PC-9 (cell line): Measurements from ENCODE around the gene TMEM258. TPM values are rescaled to one million over a fixed set of nuclear protein-coding genes. Genes with fewer than 3 reads are reported as not detected.

Experiments used
- BruUV-seq: library from RNA; stranded (reverse); fragments of 400-500 nt; replicated peaks from 2 replicates; lab custom pipeline; 2021; lab: Mats Ljungman, UMichigan
- CTCF ChIA-PET: fragments of 300-600 bp; sonication (Branson Sonifier 250); formaldehyde crosslinking; loops from one replicate; lab custom pipeline; 2022; ENCODE audit warnings: antibody characterized with exemption; lab: Charles Lee
- POLR2A ChIA-PET: fragments of 300-600 bp; sonication (Branson Sonifier 250); formaldehyde crosslinking; loops from one replicate; lab custom pipeline; 2022; ENCODE audit warnings: antibody characterized with exemption; ENCODE audit not compliant: unreplicated experiment; lab: Charles Lee
- DNase-seq, 2 experiments: peaks; one replicate each; pipeline versions ENCODE4 v3.0.0 to v3.0.0-alpha.2; 2015 to 2022; ENCODE audit warnings: mixed read lengths in 1 of 2
- H2AFZ ChIP-seq: fragments of 200-600 bp; sonication (generic); 2 replicates; pipeline ENCODE4 v1.8.1; 2017; ENCODE audit warnings: antibody characterized with exemption
- H3F3A ChIP-seq: fragments of 200-600 bp; sonication (generic); 2 replicates; pipeline ENCODE4 v1.8.1; 2017; ENCODE audit warnings: antibody characterized with exemption, mild to moderate bottlenecking, low read depth; ENCODE audit not compliant: insufficient read depth
- H3K27ac ChIP-seq: fragments of 200-600 bp; sonication (generic); 2 replicates; pipeline ENCODE4 v1.6.1; 2016; ENCODE audit warnings: mixed run types
- H3K27me3 ChIP-seq: fragments of 200-600 bp; sonication (generic); 2 replicates; pipeline ENCODE4 v1.6.1; 2016; ENCODE audit warnings: low read depth, mixed run types; ENCODE audit not compliant: insufficient read depth
- H3K36me3 ChIP-seq: fragments of 200-600 bp; sonication (generic); 2 replicates; pipeline ENCODE4 v1.6.1; 2016; ENCODE audit warnings: low read depth, mixed run types
- H3K4me1 ChIP-seq: fragments of 200-600 bp; sonication (generic); replicated peaks from 2 replicates; pipeline ENCODE4 v1.6.1; 2016; ENCODE audit warnings: mixed run types; ENCODE audit not compliant: insufficient read depth
- H3K4me2 ChIP-seq: fragments of 200-600 bp; sonication (generic); 2 replicates; pipeline ENCODE4 v1.6.1; 2017; ENCODE audit warnings: mixed run types
- H3K4me3 ChIP-seq: fragments of 200-600 bp; sonication (generic); 2 replicates; pipeline ENCODE4 v1.6.1; 2016; ENCODE audit warnings: mixed run types
- H3K79me2 ChIP-seq: fragments of 200-600 bp; sonication (generic); 2 replicates; pipeline ENCODE4 v1.6.1; 2017; ENCODE audit warnings: low read depth, mixed run types
- H3K9me2 ChIP-seq: fragments of 200-600 bp; sonication (generic); 2 replicates; pipeline ENCODE4 v1.8.1; 2017; ENCODE audit warnings: mild to moderate bottlenecking; ENCODE audit not compliant: insufficient read depth
- H3K9me3 ChIP-seq: fragments of 200-600 bp; sonication (generic); 2 replicates; pipeline ENCODE4 v1.8.1; 2016; ENCODE audit warnings: low read depth; ENCODE audit not compliant: insufficient read depth
- H4K20me1 ChIP-seq: fragments of 200-600 bp; sonication (generic); 2 replicates; pipeline ENCODE4 v1.8.1; 2017; ENCODE audit not compliant: insufficient read depth
- EZH2 ChIP-seq: fragments of 200-600 bp; sonication (generic); IDR thresholded peaks from 2 replicates; pipeline ENCODE4 v1.8.0; 2017; ENCODE audit warnings: antibody characterized with exemption, low read depth
- intact Hi-C: fragments of 100-400 bp; cut with micrococcal nuclease; formaldehyde crosslinking; loops from one replicate; pipeline ENCODE4 v1.10.0; 2022; ENCODE audit not compliant: unreplicated experiment
- total RNA-seq: library from RNA; stranded (reverse); gene quantifications from 2 replicates; pipeline ENCODE4 v1.2.3, GENCODE V29; 2021
- TF ChIP-seq, protein P1 (sequence below): fragments of 200-600 bp; sonication (generic); conservative IDR thresholded peaks from 2 replicates; pipeline ENCODE4 v1.6.1; 2017; ENCODE audit warnings: mixed run types, antibody characterized with exemption, mild to moderate bottlenecking, moderate library complexity

Gene TMEM258
- total RNA-seq, 1 experiment from 2014 or later = 217 TPM

DNA sequence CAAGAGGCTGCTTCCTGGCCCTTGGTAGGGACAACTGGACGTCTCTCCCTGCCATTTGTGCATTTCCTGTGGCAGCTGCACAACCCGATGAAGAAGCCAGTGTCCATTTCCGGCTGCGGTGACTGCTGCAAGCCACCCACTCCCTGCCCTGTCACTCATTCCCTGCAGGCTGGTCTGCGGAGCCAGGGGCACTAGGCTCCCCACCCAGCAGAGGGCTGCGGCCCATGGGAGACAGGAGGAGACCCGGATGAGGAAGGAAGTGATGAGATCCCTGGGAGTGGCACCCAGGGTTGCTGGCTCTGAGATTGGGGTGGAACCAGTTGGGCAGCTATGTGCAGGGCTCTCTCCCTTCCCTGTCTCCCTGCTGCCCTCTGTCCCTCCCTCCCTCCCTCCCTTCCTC lies 50.0 kb downstream of the TMEM258 start:
- BruUV-seq = no TSS peak
- H4K20me1 ChIP-seq = no peaks in the 10 kb centered on the region
- POLR2A ChIA-PET = interaction anchor here (0.7 kb wide), 1 partner anchor 86 kb away, joined by 4 read pairs; no protein-coding TSS in a partner anchor
- H3K4me1 ChIP-seq = peaks cover 25% of the 10 kb centered on the region
- H3K9me3 ChIP-seq = no peaks in the 10 kb centered on the region
- no peaks in the 10 kb centered on the region for H3K9me2 ChIP-seq
- CTCF ChIA-PET = interaction anchor here (0.6 kb wide), 2 partner anchors 9 to 55 kb away, joined by 3 to 4 read pairs; no protein-coding TSS in a partner anchor
- H3K27ac ChIP-seq = peak overlapping the region; percentile 27; the same call in 1 of the 2 replicates
- H2AFZ ChIP-seq = no peak overlapping the region
- DNase-seq = peak; percentile 74 to 80
- H3K4me3 ChIP-seq = no peak overlapping the region
- H3K4me2 ChIP-seq = peak overlapping the region; percentile 46
- intact Hi-C loops = no loop called here
- H3K36me3 ChIP-seq = no peaks in the 10 kb centered on the region
- no peaks in the 10 kb centered on the region for H3K79me2 ChIP-seq
- H3K27me3 ChIP-seq = no peaks in the 10 kb centered on the region
- TF ChIP-seq, protein P1, sequence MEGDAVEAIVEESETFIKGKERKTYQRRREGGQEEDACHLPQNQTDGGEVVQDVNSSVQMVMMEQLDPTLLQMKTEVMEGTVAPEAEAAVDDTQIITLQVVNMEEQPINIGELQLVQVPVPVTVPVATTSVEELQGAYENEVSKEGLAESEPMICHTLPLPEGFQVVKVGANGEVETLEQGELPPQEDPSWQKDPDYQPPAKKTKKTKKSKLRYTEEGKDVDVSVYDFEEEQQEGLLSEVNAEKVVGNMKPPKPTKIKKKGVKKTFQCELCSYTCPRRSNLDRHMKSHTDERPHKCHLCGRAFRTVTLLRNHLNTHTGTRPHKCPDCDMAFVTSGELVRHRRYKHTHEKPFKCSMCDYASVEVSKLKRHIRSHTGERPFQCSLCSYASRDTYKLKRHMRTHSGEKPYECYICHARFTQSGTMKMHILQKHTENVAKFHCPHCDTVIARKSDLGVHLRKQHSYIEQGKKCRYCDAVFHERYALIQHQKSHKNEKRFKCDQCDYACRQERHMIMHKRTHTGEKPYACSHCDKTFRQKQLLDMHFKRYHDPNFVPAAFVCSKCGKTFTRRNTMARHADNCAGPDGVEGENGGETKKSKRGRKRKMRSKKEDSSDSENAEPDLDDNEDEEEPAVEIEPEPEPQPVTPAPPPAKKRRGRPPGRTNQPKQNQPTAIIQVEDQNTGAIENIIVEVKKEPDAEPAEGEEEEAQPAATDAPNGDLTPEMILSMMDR = no peak
- H3F3A ChIP-seq = peaks cover 16% of the 10 kb centered on the region; the same call in 1 of the 2 replicates

DNA sequence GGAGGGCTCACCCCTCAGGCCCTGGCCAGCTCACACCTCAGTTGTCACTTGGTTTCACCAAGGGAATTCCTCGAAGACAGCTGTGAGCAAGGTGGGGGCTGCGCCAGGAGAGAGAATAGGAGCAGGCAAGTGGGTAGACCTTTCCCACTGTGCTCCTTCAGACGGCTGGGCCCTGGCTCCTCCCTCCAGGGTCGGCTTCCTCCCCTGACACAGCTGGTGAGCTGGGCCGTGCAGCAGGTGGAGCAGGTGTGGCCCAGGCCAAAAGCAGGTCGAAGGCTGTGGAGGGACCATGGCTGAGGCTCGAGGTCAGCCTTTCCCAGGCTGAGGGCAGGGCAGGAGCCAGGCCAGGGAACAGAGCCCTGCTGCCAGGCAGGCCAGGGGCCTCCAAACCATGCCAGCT lies 52.4 kb downstream of the TMEM258 start:
- Histone ChIP-seq H3K9me3 (no peaks in the 10 kb centered on the region), H3K36me3 (no peaks in the 10 kb centered on the region), H3K27ac (no peak overlapping the region), H3K79me2 (no peaks in the 10 kb centered on the region), H3F3A (peaks cover 16% of the 10 kb centered on the region; the same call in 1 of the 2 replicates), H4K20me1 (no peaks in the 10 kb centered on the region), H3K9me2 (no peaks in the 10 kb centered on the region), H3K27me3 (no peaks in the 10 kb centered on the region), H3K4me3 (no peak overlapping the region), H3K4me1 (peaks cover 20% of the 10 kb centered on the region), H3K4me2 (no peak overlapping the region), H2AFZ (no peak overlapping the region)
- no TSS peak for BruUV-seq
- TF ChIP-seq, protein P1 = no peak
- no peak for TF ChIP-seq EZH2
- DNase-seq = no peak
- CTCF ChIA-PET = interaction anchor here (0.6 kb wide), 1 partner anchor 32 kb away, joined by 7 read pairs; no protein-coding TSS in a partner anchor
- POLR2A ChIA-PET = interaction anchor here (0.5 kb wide), 1 partner anchor 75 kb away, joined by 3 read pairs; no protein-coding TSS in a partner anchor
- intact Hi-C loops = no loop called here

DNA sequence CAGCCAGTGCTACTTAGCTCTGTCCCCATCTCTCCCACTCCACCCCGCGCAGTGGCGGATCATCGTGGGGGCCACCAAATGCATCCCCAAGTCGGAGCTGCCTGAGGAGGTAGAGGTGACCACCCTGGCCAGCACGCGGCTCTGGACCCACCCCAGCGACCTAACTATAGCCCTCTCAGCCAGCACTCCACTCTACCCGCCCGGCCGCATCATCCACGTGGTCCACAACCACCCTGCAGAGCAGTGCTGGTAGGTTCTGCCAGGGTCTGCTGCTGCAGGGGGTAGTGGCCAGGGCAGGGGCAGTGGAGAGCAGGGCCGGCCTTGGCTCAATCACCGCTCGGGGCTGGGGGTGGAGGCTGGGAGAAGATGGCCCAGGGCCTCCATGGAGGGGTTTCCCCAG lies 53.0 kb downstream of the TMEM258 start:
- ChIA-PET POLR2A (no interaction called here), CTCF (no interaction called here)
- peaks cover 16% of the 10 kb centered on the region; the same call in 1 of the 2 replicates for H3F3A ChIP-seq
- no peak for DNase-seq
- BruUV-seq = no TSS peak
- H3K4me1 ChIP-seq = peaks cover 20% of the 10 kb centered on the region
- H3K36me3 ChIP-seq = no peaks in the 10 kb centered on the region
- no peaks in the 10 kb centered on the region for H3K9me2 ChIP-seq
- H4K20me1 ChIP-seq = no peaks in the 10 kb centered on the region
- intact Hi-C loops = no loop called here
- no peak overlapping the region for H3K4me2 ChIP-seq
- no peak overlapping the region for H3K27ac ChIP-seq
- no peak for TF ChIP-seq EZH2
- TF ChIP-seq, protein P1 = no peak
- no peak overlapping the region for H3K4me3 ChIP-seq
- H2AFZ ChIP-seq = no peak overlapping the region
- H3K79me2 ChIP-seq = no peaks in the 10 kb centered on the region
- H3K9me3 ChIP-seq = no peaks in the 10 kb centered on the region
- H3K27me3 ChIP-seq = no peaks in the 10 kb centered on the region

Other genes with a start within 250 kb of the TMEM258 start
- 4.0 and 8.9 TPM in 2 replicates for gene SYT7, start 211.5 kb downstream of the TMEM258 start, total RNA-seq
- gene DAGLA, start 112.2 kb downstream of the TMEM258 start, total RNA-seq = 8.3 and 10.1 TPM in 2 replicates
- gene MYRF, start 40.0 kb downstream of the TMEM258 start, total RNA-seq = 15.3 and 16.3 TPM in 2 replicates
- gene FEN1, start 312 bp upstream of the TMEM258 start, total RNA-seq = 56.5 and 60.9 TPM in 2 replicates
- gene FADS1, start 24.4 kb upstream of the TMEM258 start, total RNA-seq = 114 and 150 TPM in 2 replicates
- gene FADS2, start 35.7 kb upstream of the TMEM258 start, total RNA-seq = 223 and 514 TPM in 2 replicates
- gene FADS3, start 98.9 kb upstream of the TMEM258 start, total RNA-seq = 74.0 and 75.5 TPM in 2 replicates
- 4.4 and 10.4 TPM in 2 replicates for gene RAB3IL1, start 125.0 kb upstream of the TMEM258 start, total RNA-seq
- 0.81 and 1.2 TPM in 2 replicates for gene BEST1, start 157.8 kb upstream of the TMEM258 start, total RNA-seq
- 6,804 and 8,986 TPM in 2 replicates for gene FTH1, start 175.0 kb upstream of the TMEM258 start, total RNA-seq